ENCODE results near the gene GRM5.
"Not testable (repeated sequence)": the region's sequence is repeated elsewhere in the genome, so short reads cannot be mapped to it uniquely, and the experiment has no call there.

The GRM5 gene

GRCh38 chr11:88491674-88492073, 574.1 kb downstream of the GRM5 start:
- no peak for DNase-seq (ENCODE audit: low read depth)

- DNase-seq (ENCODE audit: low read depth), result no peak
Measured at GRCh38 chr11:88489030-88489429, 576.8 kb downstream of the GRM5 start.

- DNase-seq (ENCODE audit: low read depth), result no peak
Measured at GRCh38 chr11:88487646-88488045, 578.1 kb downstream of the GRM5 start.

GRCh38 chr11:88484873-88485621, 580.7 kb downstream of the GRM5 start:
- DNase-seq (ENCODE audit: low read depth), result no peak

DNA sequence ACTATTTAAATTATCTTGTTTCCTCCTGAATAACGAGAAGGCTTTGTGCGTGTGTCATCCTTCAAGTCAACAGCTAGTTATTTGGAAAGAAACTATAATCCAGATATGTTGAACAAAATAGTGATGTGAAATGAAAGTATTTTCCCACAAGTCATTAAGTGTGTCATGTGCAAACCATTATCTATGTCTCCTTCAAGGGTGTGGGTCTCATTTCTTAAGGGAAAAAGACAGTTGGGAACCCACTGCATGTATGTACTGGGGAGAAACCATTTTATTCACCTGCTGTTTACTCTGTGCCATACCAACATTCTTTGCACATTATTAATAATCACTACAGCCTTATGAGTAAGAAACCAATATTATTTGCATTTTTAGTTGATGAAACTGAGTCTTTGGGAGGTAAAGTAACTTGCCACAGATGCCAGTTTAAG, 582.9 kb downstream of the GRM5 start:
- no peak for DNase-seq (ENCODE audit: low read depth)

DNA sequence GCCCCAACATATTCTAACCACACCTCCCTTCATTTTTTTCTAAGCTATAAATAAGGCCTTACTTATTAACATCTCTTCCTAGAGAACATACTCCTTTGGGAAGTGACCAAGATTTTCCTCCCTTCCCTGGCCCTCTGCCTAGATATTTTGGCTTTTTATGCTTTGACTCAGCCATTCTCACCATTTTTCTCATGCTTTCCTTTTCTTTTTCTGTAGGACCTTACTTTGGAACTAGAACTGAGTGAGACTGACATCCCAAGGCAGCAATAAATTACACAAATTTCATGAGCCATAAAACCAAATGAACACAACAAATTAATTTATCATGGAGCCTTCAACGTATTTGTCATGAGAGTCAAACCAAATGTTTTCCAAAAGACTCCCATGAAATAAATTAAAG, 585.6 kb downstream of the GRM5 start:
- no peak for DNase-seq (ENCODE audit: low read depth)

DNA sequence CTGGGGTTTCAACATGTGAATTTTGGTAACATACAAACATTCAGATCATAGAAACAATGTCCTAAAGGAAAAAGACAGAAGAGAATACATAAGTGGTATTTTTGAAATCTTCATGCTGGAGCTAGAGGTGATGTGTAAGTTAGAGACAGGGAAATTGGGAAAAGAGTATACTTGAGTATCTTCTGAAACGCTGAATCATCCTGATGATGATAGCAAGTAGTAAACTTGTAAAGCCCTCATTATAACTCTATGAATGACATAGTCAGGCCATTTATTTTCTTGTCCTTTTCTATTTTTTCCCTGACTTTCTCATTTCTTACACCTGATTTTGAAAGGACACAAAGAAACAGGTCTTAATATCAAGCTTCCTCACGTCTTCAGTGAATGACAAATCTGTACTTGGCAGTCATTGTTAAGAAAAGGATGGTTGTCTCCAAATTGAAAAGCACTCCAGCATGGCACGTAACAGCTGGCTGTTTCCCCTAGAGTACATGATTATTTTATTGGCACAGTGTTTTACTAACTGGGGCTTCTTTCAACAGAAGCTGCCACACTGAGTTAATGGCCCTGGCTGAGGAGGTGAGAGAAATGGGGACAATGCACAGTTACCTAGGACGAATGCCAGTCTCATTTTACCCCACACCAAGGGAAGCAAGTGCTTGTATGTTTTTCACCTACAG, 587.5 kb downstream of the GRM5 start:
- DNase-seq (ENCODE audit: low read depth), result no peak

DNA sequence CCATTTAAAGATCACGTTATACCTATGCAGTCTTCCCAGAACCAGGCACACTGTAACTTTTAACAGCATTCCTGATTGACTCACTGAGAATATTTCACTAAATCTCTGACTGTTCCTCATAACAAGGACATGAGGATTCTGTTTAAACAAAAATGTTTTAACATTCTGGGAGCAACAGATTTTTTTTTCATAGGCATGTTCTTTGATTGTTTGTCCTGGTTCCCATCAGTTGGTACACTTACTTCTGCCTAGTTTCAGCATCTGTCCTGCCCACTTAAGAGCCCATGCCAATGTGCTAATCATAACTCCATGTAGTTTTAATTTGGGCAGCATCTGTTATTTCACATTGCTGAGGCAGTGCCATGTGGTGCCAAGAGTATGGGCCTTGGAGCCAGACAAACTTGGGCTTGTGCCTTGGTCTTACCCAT, 589.8 kb downstream of the GRM5 start:
- DNase-seq (ENCODE audit: low read depth), result no peak

DNA sequence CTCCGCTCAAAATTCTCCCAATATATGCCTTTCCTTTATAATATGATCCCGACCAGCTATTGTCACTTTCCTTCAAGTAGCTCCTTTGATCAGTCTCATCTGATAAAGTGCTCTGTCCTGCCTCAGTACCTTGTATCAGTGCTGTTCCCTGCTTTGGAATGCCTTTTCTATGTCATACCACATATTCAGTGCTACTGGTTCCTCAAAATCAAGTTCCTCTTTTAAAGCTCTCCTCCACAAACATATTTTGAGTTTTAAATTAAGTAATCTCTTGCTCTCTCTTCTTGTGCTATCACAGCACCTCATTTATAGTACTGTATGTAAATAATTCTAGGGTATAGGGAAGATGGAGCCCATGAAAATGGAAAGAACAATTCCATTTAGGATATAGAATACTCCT, 591.1 kb downstream of the GRM5 start:
- no peak for DNase-seq (ENCODE audit: low read depth)

DNA sequence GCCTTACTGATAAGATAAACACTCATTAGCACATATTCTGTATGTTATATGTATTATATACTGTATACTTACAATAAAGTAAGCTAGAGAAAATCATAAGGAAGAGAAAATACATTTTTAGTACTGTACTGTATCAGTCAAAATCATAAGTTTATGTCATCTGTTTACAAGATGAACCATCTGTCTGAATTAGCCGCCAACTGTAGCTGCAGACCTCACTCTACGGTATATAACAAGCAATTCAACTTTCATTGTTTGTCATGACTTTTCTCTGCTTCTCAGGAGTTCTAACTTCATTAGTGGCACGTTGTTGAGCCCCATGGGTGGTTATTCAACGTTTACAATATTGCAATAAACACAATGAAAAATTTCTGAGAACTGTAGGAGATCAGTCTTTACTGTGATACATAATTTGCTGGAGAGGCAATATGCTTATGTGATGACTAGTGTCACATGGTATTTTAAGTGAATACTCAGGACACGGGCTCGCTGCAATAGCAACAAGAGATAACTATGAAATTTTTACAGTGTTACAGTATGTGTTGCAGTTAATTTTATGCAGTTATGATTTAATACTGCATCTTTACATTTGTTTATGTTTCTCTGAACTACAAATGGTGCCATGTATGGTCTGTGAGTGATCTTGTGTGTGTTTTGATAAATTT, 596.1 kb downstream of the GRM5 start:
- no peak for DNase-seq (ENCODE audit: low read depth)

DNA sequence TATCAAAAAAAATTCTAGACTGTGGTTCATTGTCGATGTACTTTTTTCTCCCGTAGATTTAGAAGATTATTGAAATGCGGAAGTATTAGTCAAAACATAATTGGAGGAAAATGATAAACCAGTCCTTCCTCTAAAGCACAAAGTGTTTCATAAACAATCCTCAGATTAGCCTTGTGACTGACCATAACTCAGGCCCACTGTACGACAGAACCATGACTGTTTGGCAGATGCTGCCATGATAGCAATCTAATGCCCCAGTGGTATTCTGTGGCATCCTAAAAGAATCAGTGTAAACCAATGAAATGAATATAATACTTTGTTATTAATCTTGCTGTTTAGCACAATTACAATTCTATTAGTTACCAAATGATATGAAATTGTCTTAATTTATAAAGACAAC, 601.3 kb downstream of the GRM5 start:
- DNase-seq (ENCODE audit: low read depth), result no peak

DNA sequence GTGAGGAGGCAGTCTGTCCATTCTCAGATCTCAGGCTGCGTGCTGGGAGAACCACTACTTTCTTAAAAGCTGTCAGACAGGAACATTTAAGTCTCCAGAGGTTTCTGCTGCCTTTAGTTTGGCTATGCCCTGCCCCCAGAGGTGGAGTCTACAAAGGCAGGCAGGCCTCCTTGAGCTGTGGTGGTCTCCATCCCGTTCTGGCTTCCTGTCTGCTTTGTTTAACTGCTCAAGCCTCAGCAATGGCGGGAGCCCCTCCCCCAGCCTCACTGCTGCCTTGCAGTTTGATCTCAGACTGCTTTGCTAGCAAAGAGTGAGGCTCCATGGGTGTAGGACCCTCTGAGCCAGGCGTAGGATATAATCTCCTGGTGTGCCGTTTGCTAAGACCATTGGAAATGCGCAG, 602.5 kb downstream of the GRM5 start:
- DNase-seq (ENCODE audit: low read depth), result not testable (repeated sequence)

DNA sequence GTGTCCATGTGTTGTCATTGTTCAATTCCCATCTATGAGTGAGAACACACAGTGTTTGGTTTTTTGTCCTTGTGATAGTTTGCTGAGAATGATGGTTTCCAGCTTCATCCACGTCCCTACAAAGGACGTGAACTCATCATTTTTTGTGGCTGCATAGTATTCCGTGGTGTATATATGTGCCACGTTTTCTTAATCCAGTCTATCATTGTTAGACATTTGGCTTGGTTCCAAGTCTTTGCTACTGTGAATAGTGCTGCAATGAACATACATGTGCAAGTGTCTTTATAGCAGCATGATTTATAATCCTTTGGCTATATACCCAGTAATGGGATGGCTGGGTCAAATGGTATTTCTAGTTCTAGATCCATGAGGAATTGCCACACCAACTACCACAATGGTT, 607.7 kb downstream of the GRM5 start:
- DNase-seq (ENCODE audit: low read depth), result not testable (repeated sequence)

DNA sequence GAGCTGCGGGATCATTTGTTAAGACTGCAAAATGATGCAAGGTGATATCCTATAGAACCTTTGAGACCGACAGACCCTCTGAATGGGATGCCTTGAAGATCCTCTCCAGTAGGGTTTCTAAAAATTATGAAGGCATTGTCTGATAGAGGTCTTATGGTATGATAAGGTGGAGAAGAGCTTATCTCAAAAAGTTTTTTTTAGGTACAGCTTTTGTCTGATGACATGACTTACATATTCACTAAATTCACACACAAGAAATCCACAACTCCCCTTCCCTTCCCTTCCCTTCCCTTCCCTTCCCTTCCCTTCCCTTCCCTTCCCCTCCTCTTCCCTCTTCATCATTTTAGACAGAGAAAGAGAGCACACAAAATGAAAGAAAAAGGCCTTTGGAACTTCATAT, 609.8 kb downstream of the GRM5 start:
- DNase-seq (ENCODE audit: low read depth), result no peak

GRCh38 chr11:88454881-88455280, 610.9 kb downstream of the GRM5 start:
- DNase-seq (ENCODE audit: low read depth), result no peak
